Endothelial cell of umbilical vein (primary cell): ENCODE measurements around the gene SIPA1L2. TPM values are rescaled to one million over a fixed set of nuclear protein-coding genes. Genes with fewer than 3 reads are reported as not detected.

ENCODE experiments used
- BruUV-seq: library from RNA; stranded (reverse); fragments of 400-500 nt; replicated peaks from 2 replicates; lab custom pipeline; 2021; lab: Mats Ljungman, UMichigan
- CTCF ChIA-PET: fragments of 300-600, 350-600 bp; sonication (Branson Sonifier 250); formaldehyde crosslinking; loops from one replicate; lab custom pipeline; 2021; ENCODE audit warnings: antibody characterized with exemption, inconsistent platforms; lab: Charles Lee
- POLR2A ChIA-PET: fragments of 300-600, 350-600 bp; sonication (Branson Sonifier 250); formaldehyde crosslinking; loops from one replicate; lab custom pipeline; 2021; ENCODE audit warnings: antibody characterized with exemption, inconsistent platforms; lab: Charles Lee
- DNase-seq: peaks from one replicate; pipeline ENCODE4 v3.0.0-alpha.2; 2011; ENCODE audit warnings: low read depth, low spot score
- FAIRE-seq: peaks from 2 replicates; lab custom pipeline; 2011; peaks lifted over from hg19 to GRCh38; lab: Jason Lieb, UNC
- H2AFZ ChIP-seq: 2 replicates; pipeline ENCODE4 v1.6.0; 2012; ENCODE audit warnings: low read depth, low read length, control low read depth, inconsistent platforms
- H3K27ac ChIP-seq: 2 replicates; pipeline ENCODE4 v1.5.1; 2011; ENCODE audit warnings: low read depth, mild to moderate bottlenecking, control low read depth, low read length, moderate library complexity; ENCODE audit not compliant: insufficient read depth
- H3K27me3 ChIP-seq, 2 experiments: 2 replicates each; pipeline versions ENCODE4 v1.6.0 to v1.6.1; 2011; ENCODE audit warnings: low read length in 2 of 2, mixed read lengths in 1 of 2; ENCODE audit not compliant: control insufficient read depth in 2 of 2, insufficient read depth in 2 of 2
- H3K36me3 ChIP-seq, 2 experiments: 2 replicates in 1 of 2; 3 replicates in 1 of 2; pipeline ENCODE4 v1.5.1; 2011; ENCODE audit warnings: low read length in 2 of 2, mild to moderate bottlenecking in 1 of 2, moderate library complexity in 1 of 2; ENCODE audit not compliant: control insufficient read depth in 2 of 2, insufficient read depth in 2 of 2; ENCODE audit errors: extremely low read depth in 1 of 2
- H3K4me1 ChIP-seq: 3 replicates; pipeline ENCODE4 v1.5.1; 2011; ENCODE audit warnings: mild to moderate bottlenecking, low read length; ENCODE audit not compliant: control insufficient read depth, insufficient read depth; ENCODE audit errors: extremely low read depth
- H3K4me2 ChIP-seq: 2 replicates; pipeline ENCODE4 v1.6.1; 2011; ENCODE audit warnings: low read length, control low read depth, mixed read lengths; ENCODE audit not compliant: insufficient read depth
- H3K4me3 ChIP-seq, 3 experiments: fragments of 200-600 bp in 1 of 3; sonication (generic), shearing (Covaris generic) in 1 of 3; replicated peaks in 1 of 3; 2 replicates each; pipeline ENCODE4 v1.5.1; 2011 to 2016; ENCODE audit warnings: control low read depth in 3 of 3, low read length in 3 of 3, mild to moderate bottlenecking in 2 of 3, inconsistent platforms in 1 of 3, low read depth in 1 of 3, moderate library complexity in 1 of 3; ENCODE audit not compliant: insufficient read depth in 1 of 3
- H3K79me2 ChIP-seq: 2 replicates; pipeline ENCODE4 v1.6.0; 2012; ENCODE audit warnings: low read length, inconsistent platforms; ENCODE audit not compliant: control insufficient read depth, insufficient read depth
- H3K9ac ChIP-seq: replicated peaks from 2 replicates; pipeline ENCODE3; 2011; ENCODE audit warnings: low read length, control low read depth; ENCODE audit not compliant: insufficient read depth; ENCODE audit errors: extremely low read depth
- H3K9me1 ChIP-seq: replicated peaks from 3 replicates; pipeline ENCODE4 v1.6.0; 2011; ENCODE audit warnings: mild to moderate bottlenecking, low read length; ENCODE audit not compliant: control insufficient read depth, insufficient read depth; ENCODE audit errors: extremely low read depth
- H3K9me3 ChIP-seq: replicated peaks from 2 replicates; pipeline ENCODE4 v1.5.1; 2012; ENCODE audit warnings: low read length, inconsistent platforms; ENCODE audit not compliant: control insufficient read depth, insufficient read depth
- H4K20me1 ChIP-seq: replicated peaks from 2 replicates; pipeline ENCODE3; 2011; ENCODE audit warnings: mild to moderate bottlenecking, low read length; ENCODE audit not compliant: control insufficient read depth, insufficient read depth; ENCODE audit errors: extremely low read depth
- EZH2 ChIP-seq: IDR thresholded peaks from 2 replicates; pipeline ENCODE4 v1.6.1; 2012; ENCODE audit warnings: borderline replicate concordance, low read depth, mild to moderate bottlenecking, moderate library complexity, low read length, inconsistent platforms; ENCODE audit not compliant: severe bottlenecking
- FOS ChIP-seq: IDR thresholded peaks from 2 replicates; pipeline ENCODE4 v1.6.1; 2011; ENCODE audit warnings: mild to moderate bottlenecking, low read length, moderate library complexity, borderline replicate concordance; ENCODE audit not compliant: insufficient read depth
- GATA2 ChIP-seq: IDR thresholded peaks from 2 replicates; pipeline ENCODE4 v1.7.0; 2011; ENCODE audit warnings: low read depth, mild to moderate bottlenecking, moderate library complexity, mixed read lengths, low read length; ENCODE audit not compliant: insufficient read length, insufficient read depth
- JUN ChIP-seq: IDR thresholded peaks from 2 replicates; pipeline ENCODE4 v1.6.1; 2011; ENCODE audit warnings: borderline replicate concordance, low read depth; ENCODE audit not compliant: insufficient read length, insufficient read depth
- MAX ChIP-seq: IDR thresholded peaks from 2 replicates; pipeline ENCODE4 v1.6.1; 2011; ENCODE audit not compliant: insufficient read depth, insufficient read length
- MYC ChIP-seq: IDR thresholded peaks from one replicate; pipeline ENCODE4 v1.6.1; 2011; ENCODE audit warnings: mild to moderate bottlenecking, low read depth, low read length
- POLR2A ChIP-seq: IDR thresholded peaks from 2 replicates; pipeline ENCODE4 v1.6.1; 2012; ENCODE audit warnings: low read depth, mild to moderate bottlenecking, control low read depth, low read length
- POLR2AphosphoS5 ChIP-seq: IDR thresholded peaks from 2 replicates; pipeline ENCODE4 v1.6.1; 2012; ENCODE audit warnings: low read depth, mild to moderate bottlenecking, control low read depth, low read length, moderate library complexity; ENCODE audit not compliant: insufficient read depth
- dilution Hi-C: fragments of 300-500 bp; cut with MboI; formaldehyde crosslinking; loops from one replicate; pipeline ENCODE4 v1.15.0; 2019; ENCODE audit warnings: low sequenced_read_pairs; ENCODE audit not compliant: extremely low pct_ligation_motif_present
- intact Hi-C: fragments of 100-400 bp; cut with micrococcal nuclease; formaldehyde crosslinking; loops from one replicate; pipeline ENCODE4 v1.10.0; 2022
- polyA plus RNA-seq, 4 experiments: library from polyadenylated mRNA; depleted of rRNA in 3 of 4; stranded (reverse) in 3 of 4; unstranded in 1 of 4; fragments of >200 nt; gene quantifications; 2 replicates each; pipeline versions ENCODE4 v1.2.1 to v1.2.3, GENCODE V29; 2011 to 2012; ENCODE audit warnings: missing spikeins in 1 of 4
- total RNA-seq: library from RNA; stranded (reverse); gene quantifications from 2 replicates; pipeline ENCODE4 v1.2.3, GENCODE V29; 2021
- TF ChIP-seq, protein P1 (sequence below), 2 donors: IDR thresholded peaks; 1 replicate in 1 of 2; 2 replicates in 1 of 2; pipeline ENCODE4 v1.5.1; 2011; ENCODE audit warnings: low read length in 2 of 2, mild to moderate bottlenecking in 2 of 2, moderate library complexity in 2 of 2, control low read depth in 1 of 2, inconsistent platforms in 1 of 2, low read depth in 1 of 2; ENCODE audit not compliant: insufficient read depth in 1 of 2; ENCODE audit errors: extremely low read depth in 1 of 2

The SIPA1L2 gene
- total and polyA plus RNA-seq, 2 donors (not counting 3 experiments of a cell fraction or from before 2014, with no cell fraction given), result 3.6 to 12.8 TPM

GRCh38 chr1:232675260-232675659 lies 45.3 kb upstream of the SIPA1L2 start:
- dilution Hi-C loops, result loop anchor here (10.0 kb wide), 1 partner anchor 50 kb away; no protein-coding TSS in a partner anchor
- no peak for DNase-seq
- H3K79me2 ChIP-seq, result no peaks in the 10 kb centered on the region
- BruUV-seq, result no TSS peak
- no peaks in the 10 kb centered on the region for H3K27me3 ChIP-seq
- H3K4me3 ChIP-seq, result no peak overlapping the region
- no peaks in the 10 kb centered on the region for H3K9me3 ChIP-seq
- no peaks in the 10 kb centered on the region for H3K9me1 ChIP-seq
- no peaks in the 10 kb centered on the region for H4K20me1 ChIP-seq
- TF ChIP-seq JUN, result no peak
- TF ChIP-seq GATA2, result no peak
- no peak for TF ChIP-seq EZH2
- H3K9ac ChIP-seq, result no peak overlapping the region
- H3K36me3 ChIP-seq, result no peaks in the 10 kb centered on the region
- H3K4me1 ChIP-seq, result peaks cover 3% of the 10 kb centered on the region
- H2AFZ ChIP-seq, result no peak overlapping the region
- ChIA-PET CTCF (interaction anchor here (0.7 to 1.6 kb wide), 3 partner anchors 8 to 29 kb away, joined by 3 to 4 read pairs (median 3); no protein-coding TSS in a partner anchor), POLR2A (no interaction called here)
- no peak for FAIRE-seq
- no peak overlapping the region for H3K4me2 ChIP-seq
- intact Hi-C loops, result no loop called here
- H3K27ac ChIP-seq, result no peak overlapping the region

DNA sequence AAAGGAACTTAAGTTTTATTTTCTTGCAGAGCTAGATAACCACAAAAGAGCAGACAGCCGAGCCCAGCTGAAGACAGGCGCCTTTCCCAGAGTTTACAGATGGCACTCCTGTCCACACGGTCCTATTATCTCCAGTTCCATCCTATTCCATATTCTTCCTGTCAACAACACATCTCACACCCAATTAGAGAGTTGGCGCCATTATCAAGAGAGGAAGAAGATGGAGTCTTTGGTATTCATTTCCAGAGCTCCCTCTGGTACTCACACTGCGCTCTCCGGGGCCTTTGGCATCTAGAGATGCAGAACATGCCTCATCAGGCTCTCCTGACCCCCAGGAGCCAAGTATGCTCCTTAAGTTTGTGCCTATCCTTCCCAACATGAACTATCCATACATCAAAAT lies 43.3 kb upstream of the SIPA1L2 start:
- H3K36me3 ChIP-seq, result no peaks in the 10 kb centered on the region
- H3K79me2 ChIP-seq, result no peaks in the 10 kb centered on the region
- no peak overlapping the region for H3K4me2 ChIP-seq
- no peaks in the 10 kb centered on the region for H3K9me1 ChIP-seq
- dilution Hi-C loops, result loop anchor here (10.0 kb wide), 1 partner anchor 52 kb away; no protein-coding TSS in a partner anchor
- POLR2A ChIA-PET, result no interaction called here
- BruUV-seq, result no TSS peak
- no peak overlapping the region for H3K27ac ChIP-seq
- H3K9me3 ChIP-seq, result no peaks in the 10 kb centered on the region
- H3K4me3 ChIP-seq, result no peak overlapping the region
- intact Hi-C loops, result no loop called here
- peaks cover 2% of the 10 kb centered on the region for H3K4me1 ChIP-seq
- FAIRE-seq (no peak), DNase-seq (no peak)
- no peak overlapping the region for H3K9ac ChIP-seq
- H3K27me3 ChIP-seq, result no peaks in the 10 kb centered on the region
- TF ChIP-seq GATA2, result no peak
- no peak for TF ChIP-seq MYC
- no peak for TF ChIP-seq FOS
- TF ChIP-seq, protein P1, sequence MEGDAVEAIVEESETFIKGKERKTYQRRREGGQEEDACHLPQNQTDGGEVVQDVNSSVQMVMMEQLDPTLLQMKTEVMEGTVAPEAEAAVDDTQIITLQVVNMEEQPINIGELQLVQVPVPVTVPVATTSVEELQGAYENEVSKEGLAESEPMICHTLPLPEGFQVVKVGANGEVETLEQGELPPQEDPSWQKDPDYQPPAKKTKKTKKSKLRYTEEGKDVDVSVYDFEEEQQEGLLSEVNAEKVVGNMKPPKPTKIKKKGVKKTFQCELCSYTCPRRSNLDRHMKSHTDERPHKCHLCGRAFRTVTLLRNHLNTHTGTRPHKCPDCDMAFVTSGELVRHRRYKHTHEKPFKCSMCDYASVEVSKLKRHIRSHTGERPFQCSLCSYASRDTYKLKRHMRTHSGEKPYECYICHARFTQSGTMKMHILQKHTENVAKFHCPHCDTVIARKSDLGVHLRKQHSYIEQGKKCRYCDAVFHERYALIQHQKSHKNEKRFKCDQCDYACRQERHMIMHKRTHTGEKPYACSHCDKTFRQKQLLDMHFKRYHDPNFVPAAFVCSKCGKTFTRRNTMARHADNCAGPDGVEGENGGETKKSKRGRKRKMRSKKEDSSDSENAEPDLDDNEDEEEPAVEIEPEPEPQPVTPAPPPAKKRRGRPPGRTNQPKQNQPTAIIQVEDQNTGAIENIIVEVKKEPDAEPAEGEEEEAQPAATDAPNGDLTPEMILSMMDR (IDR thresholded peaks at IDR 0.05; ENCODE audit: extremely low read depth in 1 of 2, insufficient read depth in 1 of 2, low read depth in 1 of 2, low read length in 2 of 2), result no peak
- TF ChIP-seq JUN, result no peak
- no peak for TF ChIP-seq POLR2AphosphoS5
- TF ChIP-seq MAX, result no peak
- TF ChIP-seq EZH2, result no peak
- no peak for TF ChIP-seq POLR2A
- H2AFZ ChIP-seq, result no peak overlapping the region
- CTCF ChIA-PET, result interaction anchor here (0.7 to 1.9 kb wide), 2 partner anchors 11 to 12 kb away, joined by 3 to 9 read pairs; no protein-coding TSS in a partner anchor
- H4K20me1 ChIP-seq, result no peaks in the 10 kb centered on the region
